GM08714 (cell line): ENCODE results near the gene GLDN.

Experiments
- H3K4me3 ChIP-seq: fragments of 200-500 bp; sonication (Bioruptor generic); 2 replicates; pipeline ENCODE4 v1.5.1; 2014; ENCODE audit warnings: mild to moderate bottlenecking, low read length, inconsistent platforms
- ZNF274 ChIP-seq: IDR thresholded peaks from 2 replicates; pipeline ENCODE4 v1.6.1; 2012; ENCODE audit warnings: mild to moderate bottlenecking, low read depth, low read length

The GLDN gene

DNA sequence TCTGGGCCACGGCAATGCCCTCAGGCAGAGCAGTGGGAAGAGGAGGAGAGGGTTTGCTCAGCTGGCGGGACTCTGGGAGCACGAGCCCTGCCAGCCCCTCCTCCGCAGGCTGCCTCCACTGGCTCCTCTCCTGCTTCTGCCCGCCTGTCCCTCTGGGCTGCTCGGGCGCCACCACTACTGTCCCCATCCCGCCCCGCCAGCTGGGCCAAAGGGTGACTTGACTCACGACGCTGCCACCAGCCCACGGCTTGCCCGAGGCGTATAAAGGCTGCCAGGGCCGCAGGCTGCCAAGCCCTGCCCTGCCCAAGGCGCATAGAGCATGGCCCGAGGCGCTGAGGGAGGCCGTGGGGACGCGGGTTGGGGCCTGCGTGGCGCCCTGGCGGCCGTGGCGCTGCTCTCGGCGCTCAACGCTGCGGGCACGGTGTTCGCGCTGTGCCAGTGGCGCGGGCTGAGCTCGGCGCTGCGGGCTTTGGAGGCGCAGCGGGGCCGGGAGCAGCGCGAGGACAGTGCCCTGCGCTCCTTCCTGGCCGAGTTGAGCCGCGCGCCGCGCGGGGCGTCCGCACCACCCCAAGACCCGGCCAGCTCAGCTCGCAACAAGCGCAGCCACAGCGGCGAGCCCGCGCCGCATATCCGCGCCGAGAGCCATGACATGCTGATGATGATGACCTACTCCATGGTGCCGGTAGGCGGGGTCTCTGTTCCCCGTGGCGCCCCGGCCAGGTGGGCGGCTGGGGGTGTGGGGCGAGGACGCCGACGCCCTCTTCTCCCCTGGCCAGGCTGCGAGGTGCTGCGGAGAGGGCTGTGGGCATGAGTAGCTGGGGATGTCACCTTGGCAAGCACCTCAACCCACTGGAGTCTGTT lies at the start of gene GLDN:
TSS of gene GLDN (plus strand) at position 290 of the 861 bp plus-strand sequence. CDS start at position 320, 30 bp downstream.
- no peak within 1 kb of the TSS for H3K4me3 ChIP-seq

DNA sequence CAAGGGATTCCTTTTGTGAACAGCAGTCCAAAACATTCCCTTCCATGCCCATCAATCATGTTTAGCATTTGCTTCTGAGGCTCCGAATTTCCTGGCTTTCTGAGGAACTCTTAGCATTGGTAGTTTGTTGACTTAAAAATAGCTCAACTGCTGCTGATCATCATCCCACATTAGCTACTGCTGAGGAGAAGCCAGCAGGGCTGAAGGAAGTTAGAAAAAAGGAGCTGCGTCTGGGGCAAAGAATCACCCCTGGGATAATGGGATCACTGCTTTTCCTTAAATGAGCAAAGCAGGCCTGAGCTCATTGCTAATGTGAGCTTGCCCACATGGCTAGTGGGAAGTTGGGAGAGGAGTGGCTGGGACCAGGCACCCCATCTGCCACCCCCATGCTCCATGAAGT lies 42.8 kb upstream of the GLDN start:
- H3K4me3 ChIP-seq, result no peak overlapping the region
- no peak for TF ChIP-seq ZNF274

More for the DNA sequence above, at the start of gene GLDN:
- no peak for TF ChIP-seq ZNF274

DNA sequence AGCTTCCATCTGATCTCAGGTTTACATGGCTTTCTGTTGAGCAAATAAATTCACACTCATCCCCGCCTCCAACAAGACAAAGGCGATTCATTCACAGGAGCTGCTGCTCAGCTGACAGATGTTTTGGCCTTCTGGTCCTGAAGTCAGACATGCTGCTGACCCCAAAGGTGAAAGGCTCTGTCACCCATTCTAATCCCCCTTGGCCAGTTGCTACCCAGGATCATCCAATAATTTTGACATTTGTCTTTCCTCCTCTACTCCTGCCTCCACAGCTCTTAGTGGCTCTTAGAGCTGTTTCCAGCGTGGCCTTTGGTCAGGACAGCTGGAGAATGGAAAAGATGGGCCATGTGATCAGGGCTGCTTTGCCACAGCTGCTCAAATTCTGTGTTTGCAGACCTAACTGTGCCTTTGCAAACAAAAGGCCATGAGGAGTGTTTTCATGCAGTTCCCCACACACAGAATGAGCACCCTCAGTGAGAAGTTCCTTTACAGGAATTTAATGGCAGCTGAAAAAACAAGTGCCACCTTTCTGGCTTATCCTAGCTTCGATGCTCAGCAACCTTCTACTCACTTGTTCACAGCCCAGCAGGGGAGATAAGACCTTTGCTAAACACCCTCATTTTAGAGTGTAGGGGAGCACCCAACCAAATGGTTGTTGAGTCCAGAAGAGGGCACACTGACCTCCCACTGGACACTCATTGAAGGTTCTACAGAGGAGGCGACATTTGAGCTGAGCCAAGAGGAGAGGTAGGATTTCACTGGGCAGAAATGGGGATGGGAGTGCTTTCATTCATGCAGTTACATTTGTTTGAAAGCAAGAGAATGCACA lies 42.1 kb upstream of the GLDN start:
- no peak for TF ChIP-seq ZNF274
- H3K4me3 ChIP-seq, result no peak overlapping the region

DNA sequence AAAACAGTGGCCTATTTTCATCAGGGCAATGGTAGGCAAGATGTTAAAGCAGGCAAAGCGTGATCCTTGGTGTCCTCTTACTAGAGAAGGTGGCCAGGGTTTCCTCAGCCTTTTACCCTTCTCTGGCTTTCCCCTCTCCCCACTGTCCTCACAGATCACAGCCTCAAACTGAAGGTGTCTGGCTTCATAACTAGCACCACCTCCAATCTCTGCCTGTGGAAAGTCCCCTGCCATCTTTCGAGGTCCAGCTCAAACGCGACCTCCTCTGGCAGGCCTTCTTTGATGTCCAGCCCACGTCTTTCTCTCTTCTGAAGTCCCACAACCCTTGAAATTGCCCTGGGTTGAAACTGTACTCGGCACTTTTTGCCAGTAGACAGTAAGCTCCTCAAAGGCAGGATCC lies 39.0 kb upstream of the GLDN start:
- H3K4me3 ChIP-seq, result no peak overlapping the region
- no peak for TF ChIP-seq ZNF274

DNA sequence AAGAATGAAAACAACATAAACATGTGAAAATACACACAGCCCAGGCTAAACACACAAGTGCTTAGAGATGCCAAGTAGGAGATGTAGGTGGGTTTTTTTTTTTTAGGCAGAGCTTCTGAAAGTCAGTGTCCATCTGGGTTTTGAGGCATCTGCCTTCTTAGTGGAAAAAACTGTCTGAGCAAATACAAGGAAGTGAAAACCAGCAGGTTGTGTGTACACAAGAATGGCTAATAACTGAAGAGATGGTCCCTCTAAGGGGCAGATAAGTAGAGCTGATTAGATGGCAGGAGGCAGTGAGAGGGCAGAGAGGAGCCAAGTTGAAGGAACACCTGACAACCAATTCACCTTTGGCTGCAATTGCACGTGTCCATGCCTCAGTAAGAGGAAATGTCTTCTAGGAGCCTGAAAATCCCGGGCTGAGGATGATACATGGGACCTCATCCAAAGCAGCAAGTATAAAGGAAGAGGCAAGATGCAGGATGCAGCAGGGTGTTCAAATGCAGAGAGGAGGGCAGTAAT lies 37.9 kb upstream of the GLDN start:
- TF ChIP-seq ZNF274, result no peak
- H3K4me3 ChIP-seq, result no peak overlapping the region

DNA sequence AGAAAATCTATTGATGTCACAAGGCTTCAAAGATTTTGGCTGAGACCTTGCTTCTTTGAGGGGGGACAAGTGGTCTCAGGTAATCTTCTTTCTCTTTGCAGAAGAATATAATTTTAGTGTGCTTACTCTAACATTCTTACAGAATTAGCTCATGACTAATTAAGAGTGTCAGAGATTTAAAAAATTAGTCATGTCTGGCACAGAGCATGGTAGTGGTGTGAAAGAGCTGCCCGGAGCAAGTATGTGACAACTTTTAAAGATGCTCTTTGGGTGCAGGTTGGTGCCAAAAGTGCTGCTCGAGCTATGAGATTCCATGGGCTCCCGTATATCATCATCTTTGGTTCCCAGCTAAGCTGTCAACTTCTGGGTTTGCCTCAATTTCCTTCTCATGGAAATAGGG lies 34.1 kb upstream of the GLDN start:
- H3K4me3 ChIP-seq, result no peak overlapping the region
- no peak for TF ChIP-seq ZNF274

DNA sequence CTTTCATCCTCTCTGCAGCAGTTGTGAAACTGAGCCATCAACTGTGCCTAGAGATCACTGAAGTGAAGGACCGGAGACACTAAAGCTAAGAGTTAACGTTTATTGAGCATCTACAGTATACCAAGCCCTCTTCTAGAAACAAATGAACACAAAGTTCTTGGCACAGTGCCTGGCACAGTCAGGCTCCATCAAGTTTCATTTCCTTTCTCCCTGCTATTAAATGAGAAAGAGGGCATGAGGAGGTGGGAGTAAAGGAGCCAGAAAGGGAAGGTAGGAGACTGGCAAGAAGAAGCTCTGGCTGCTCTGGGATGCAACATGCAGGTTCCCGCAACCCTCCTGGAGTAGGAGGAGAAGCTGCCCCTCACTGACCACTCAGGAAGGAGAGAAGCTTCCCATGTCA lies 33.6 kb upstream of the GLDN start:
- no peak for TF ChIP-seq ZNF274
- H3K4me3 ChIP-seq, result no peak overlapping the region

DNA sequence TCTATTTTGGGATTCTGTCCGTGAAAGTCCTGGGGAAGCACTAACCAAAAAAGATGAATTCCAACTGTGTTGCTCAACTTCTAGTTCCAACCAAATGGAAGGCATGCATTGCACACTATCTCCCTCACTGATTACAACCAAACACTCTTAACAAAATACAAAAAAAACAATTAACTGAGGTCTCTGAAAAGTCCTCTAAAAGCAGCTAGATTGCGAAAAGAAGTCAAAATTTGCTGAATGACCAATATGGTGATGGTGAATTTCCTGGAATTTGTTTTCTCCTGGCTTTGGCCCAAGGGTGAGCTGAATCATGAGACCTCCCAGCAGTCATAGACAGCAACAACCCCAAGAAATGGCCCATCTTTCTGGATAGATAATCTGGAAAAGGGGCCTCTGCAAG lies 31.4 kb upstream of the GLDN start:
- no peak for TF ChIP-seq ZNF274
- H3K4me3 ChIP-seq, result no peak overlapping the region

DNA sequence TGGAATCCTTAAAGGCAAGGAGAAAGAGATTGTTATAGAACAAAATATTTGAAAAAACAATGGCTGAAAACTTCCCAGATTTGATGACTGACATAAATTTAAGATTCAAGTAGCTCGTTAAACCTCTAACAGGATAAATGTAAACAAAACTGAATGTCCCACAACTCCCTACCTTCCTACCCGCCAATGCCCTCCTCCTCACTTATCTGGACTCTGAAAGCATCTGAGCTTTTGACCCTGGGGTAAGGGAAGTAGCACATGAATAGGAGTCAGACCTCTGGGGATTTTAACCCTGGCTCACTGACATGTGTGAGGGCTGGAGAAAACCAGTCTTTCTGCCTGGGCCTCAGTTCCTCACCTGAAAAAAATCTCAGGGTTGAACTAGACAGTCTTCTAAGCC lies 29.9 kb upstream of the GLDN start:
- no peak overlapping the region for H3K4me3 ChIP-seq
- TF ChIP-seq ZNF274, result no peak

DNA sequence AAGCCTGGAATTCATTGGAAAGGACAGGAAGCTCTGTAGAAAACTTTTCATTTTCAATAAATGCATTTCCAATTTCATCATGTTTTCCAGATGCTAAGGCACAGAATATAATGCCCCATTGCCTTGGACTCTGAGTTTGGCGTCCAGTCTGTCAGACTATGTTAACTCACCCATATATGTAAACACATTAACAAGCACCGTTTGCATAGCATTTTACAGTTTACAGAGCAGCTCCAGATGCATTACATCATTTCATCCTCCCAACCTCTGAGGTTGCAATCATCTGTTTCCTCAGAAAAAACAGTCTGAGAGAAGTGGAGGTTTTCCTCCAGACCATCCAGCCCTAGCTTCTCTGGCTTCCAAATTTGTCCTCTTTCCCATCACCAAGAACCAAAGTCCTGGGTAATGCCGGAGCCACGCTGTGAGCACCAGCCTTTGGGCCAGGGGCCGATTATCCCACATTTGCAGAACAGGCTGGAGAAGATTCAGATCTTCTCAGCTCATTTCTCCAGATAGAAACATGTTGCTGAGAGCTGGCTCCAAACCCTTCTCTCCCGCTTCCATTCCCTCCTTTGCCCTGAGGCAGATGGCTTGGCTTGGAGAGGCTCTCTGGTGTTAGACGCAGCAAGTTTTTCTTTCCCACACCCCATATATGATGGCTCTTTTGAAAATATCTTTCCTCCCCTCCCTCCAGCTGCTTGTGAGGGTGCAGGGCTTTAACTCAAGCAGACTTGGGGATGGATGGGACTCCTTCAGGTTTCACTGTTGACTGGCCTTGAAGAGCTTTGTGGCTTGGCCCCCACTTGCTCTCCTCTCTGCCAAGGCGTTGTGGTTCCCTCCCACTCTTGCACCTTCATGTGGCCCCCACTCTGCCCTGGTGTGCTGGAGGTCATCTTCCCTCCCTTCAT lies 29.0 kb upstream of the GLDN start:
- TF ChIP-seq ZNF274, result no peak
- no peak overlapping the region for H3K4me3 ChIP-seq

DNA sequence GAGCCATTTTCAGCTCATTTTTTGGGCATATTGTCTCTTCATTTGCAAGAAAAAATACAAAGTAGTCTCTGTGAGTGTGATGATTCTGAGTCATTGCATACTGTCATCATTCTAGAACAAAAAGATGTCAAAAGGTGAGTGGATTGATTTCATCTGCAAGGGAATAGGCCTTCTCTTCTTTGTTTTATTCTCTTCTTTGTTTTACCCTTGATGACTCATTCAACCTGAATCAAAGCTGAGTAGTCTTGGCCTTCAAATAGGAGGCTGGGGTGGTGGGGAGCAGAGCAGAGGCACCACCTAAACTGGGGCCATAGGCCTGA lies 28.4 kb upstream of the GLDN start:
- H3K4me3 ChIP-seq, result no peak overlapping the region
- TF ChIP-seq ZNF274, result no peak

DNA sequence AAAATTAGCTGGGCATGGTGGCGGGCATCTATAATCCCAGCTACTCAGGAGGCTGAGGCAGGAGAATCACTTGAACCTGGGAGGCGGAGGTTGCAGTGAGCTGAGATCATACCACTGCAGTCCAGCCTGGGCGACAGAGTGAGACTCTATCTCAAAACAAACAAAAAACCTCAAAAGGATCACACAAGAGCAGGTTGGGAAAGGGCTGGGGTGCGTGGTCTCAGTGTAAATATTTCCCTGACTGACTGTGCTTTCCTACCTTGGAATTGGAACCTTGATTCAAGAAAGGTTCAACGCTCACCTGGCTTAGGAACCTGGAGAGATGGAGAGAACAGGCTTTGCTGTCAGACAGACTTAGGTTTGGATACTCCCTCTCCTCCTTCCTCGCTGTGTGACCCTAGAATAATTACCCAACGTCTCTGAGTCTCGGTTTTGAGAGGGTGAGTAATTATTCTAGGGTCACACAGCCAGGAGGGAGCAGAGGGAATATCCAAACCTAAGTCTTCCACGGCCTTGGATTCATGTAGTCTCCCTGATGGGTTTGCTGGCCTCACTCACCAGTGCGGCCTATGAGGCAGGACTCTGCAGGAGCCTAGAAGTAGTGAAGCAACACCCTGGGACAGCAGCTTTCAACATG lies 27.7 kb upstream of the GLDN start:
- H3K4me3 ChIP-seq, result no peak overlapping the region
- TF ChIP-seq ZNF274, result no peak
